H7 (cell line): ENCODE data around the gene ATP2C2. TPM values are rescaled to one million over a fixed set of nuclear protein-coding genes. Genes with fewer than 3 reads are reported as not detected.
"Not testable (repeated sequence)": the region's sequence is repeated elsewhere in the genome, so short reads cannot be mapped to it uniquely, and the experiment has no call there.

Experiments
- DNase-seq: peaks from one replicate; pipeline ENCODE4 v3.0.0; 2012
- H3K27me3 ChIP-seq: 2 replicates; pipeline ENCODE4 v1.6.0; 2011; ENCODE audit warnings: mild to moderate bottlenecking, low read length; ENCODE audit not compliant: control insufficient read depth, insufficient read depth
- H3K36me3 ChIP-seq: replicated peaks from 2 replicates; pipeline ENCODE4 v1.5.1; 2011; ENCODE audit warnings: low read length; ENCODE audit not compliant: control insufficient read depth, insufficient read depth
- H3K4me3 ChIP-seq: 2 replicates; pipeline ENCODE4 v1.5.1; 2011; ENCODE audit warnings: low read depth, mild to moderate bottlenecking, control low read depth, low read length, moderate library complexity; ENCODE audit not compliant: insufficient read depth
- total RNA-seq: library from RNA; depleted of rRNA; stranded (reverse); fragments of >200 nt; shearing (Covaris generic); gene quantifications from 2 replicates; pipeline ENCODE4 v1.2.3, GENCODE V29; 2014

The ATP2C2 gene
- total RNA-seq, 1 experiment from 2014 or later = 0.24 TPM

- Histone ChIP-seq H3K27me3 (no peaks in the 10 kb centered on the region), H3K4me3 (no peak overlapping the region), H3K36me3 (no peaks in the 10 kb centered on the region)
- DNase-seq = no peak
These were observed 77.7 kb downstream of the ATP2C2 start for GRCh38 chr16:84446084-84446483.

GRCh38 chr16:84446596-84447392, 78.5 kb downstream of the ATP2C2 start:
- Histone ChIP-seq H3K27me3 (no peaks in the 10 kb centered on the region), H3K4me3 (no peak overlapping the region), H3K36me3 (no peaks in the 10 kb centered on the region)
- DNase-seq = no peak

- no peaks in the 10 kb centered on the region for H3K27me3 ChIP-seq
- no peak for DNase-seq
- no peak overlapping the region for H3K4me3 ChIP-seq
- H3K36me3 ChIP-seq = no peaks in the 10 kb centered on the region
These were observed 80.1 kb downstream of the ATP2C2 start for GRCh38 chr16:84448444-84448843.

- Histone ChIP-seq H3K27me3 (no peaks in the 10 kb centered on the region), H3K4me3 (no peak overlapping the region), H3K36me3 (no peaks in the 10 kb centered on the region)
- peak; percentile 26 for DNase-seq
These were observed 81.1 kb downstream of the ATP2C2 start for GRCh38 chr16:84449156-84450140.

GRCh38 chr16:84450176-84450865, 82.0 kb downstream of the ATP2C2 start:
- no peak for DNase-seq
- Histone ChIP-seq H3K4me3 (no peak overlapping the region), H3K27me3 (no peaks in the 10 kb centered on the region), H3K36me3 (no peaks in the 10 kb centered on the region)

GRCh38 chr16:84451010-84451676, 82.8 kb downstream of the ATP2C2 start:
- H3K36me3 ChIP-seq, DNase-seq, H3K27me3 ChIP-seq, H3K4me3 ChIP-seq: not testable (repeated sequence)

GRCh38 chr16:84451781-84452180, 83.4 kb downstream of the ATP2C2 start:
- H3K4me3 ChIP-seq = no peak overlapping the region
- no peaks in the 10 kb centered on the region for H3K36me3 ChIP-seq
- no peak for DNase-seq
- H3K27me3 ChIP-seq = no peaks in the 10 kb centered on the region

- DNase-seq = peak; percentile 47
- no peaks in the 10 kb centered on the region for H3K27me3 ChIP-seq
- no peaks in the 10 kb centered on the region for H3K36me3 ChIP-seq
- no peak overlapping the region for H3K4me3 ChIP-seq
These were observed 84.9 kb downstream of the ATP2C2 start for GRCh38 chr16:84453061-84453752.

- Histone ChIP-seq H3K4me3 (no peak overlapping the region), H3K36me3 (no peaks in the 10 kb centered on the region), H3K27me3 (no peaks in the 10 kb centered on the region)
- no peak for DNase-seq
These were observed 86.3 kb downstream of the ATP2C2 start for GRCh38 chr16:84454611-84455010.

GRCh38 chr16:84455031-84455430, 86.7 kb downstream of the ATP2C2 start:
- Histone ChIP-seq H3K4me3 (no peak overlapping the region), H3K36me3 (no peaks in the 10 kb centered on the region), H3K27me3 (no peaks in the 10 kb centered on the region)
- DNase-seq = no peak

- DNase-seq = no peak
- H3K27me3 ChIP-seq = no peaks in the 10 kb centered on the region
- no peak overlapping the region for H3K4me3 ChIP-seq
- H3K36me3 ChIP-seq = no peaks in the 10 kb centered on the region
These were observed 90.5 kb downstream of the ATP2C2 start for GRCh38 chr16:84458606-84459532.

- Histone ChIP-seq H3K36me3 (no peaks in the 10 kb centered on the region), H3K27me3 (no peaks in the 10 kb centered on the region)
- DNase-seq = no peak
These were observed 91.2 kb downstream of the ATP2C2 start for GRCh38 chr16:84459533-84459894.

GRCh38 chr16:84459941-84460405, 91.6 kb downstream of the ATP2C2 start:
- no peaks in the 10 kb centered on the region for H3K36me3 ChIP-seq
- no peak overlapping the region for H3K4me3 ChIP-seq
- no peaks in the 10 kb centered on the region for H3K27me3 ChIP-seq
- peak; percentile 50 for DNase-seq

More at GRCh38 chr16:84459533-84459894, 91.2 kb downstream of the ATP2C2 start:
- H3K4me3 ChIP-seq = no peak overlapping the region
